Sciatic nerve (tissue), 2 donors: ENCODE data around the gene RUNX2. TPM values are rescaled to one million over a fixed set of nuclear protein-coding genes. Genes with fewer than 3 reads are reported as not detected.
A peak's percentile ranks its signal among the peaks of the same experiment; 100 is the strongest.

ENCODE experiments used
- ATAC-seq: fragments of 200-7000 bp; cut with Tn5 transposase; one replicate; pipeline ENCODE4 v1.9.1; 2020; ENCODE audit warnings: mild to moderate bottlenecking, moderate library complexity
- DNase-seq: peaks from one replicate; pipeline ENCODE4 v3.0.0-alpha.2; 2020; ENCODE audit warnings: low spot score
- intact Hi-C: fragments of 100-400 bp; cut with DNase I; formaldehyde crosslinking; loops from one replicate; pipeline ENCODE4 v1.14.2; 2022
- total RNA-seq: library from RNA; stranded (reverse); fragmentation: NEBNext Ultra II Directional; extraction: Animal tissue kit (Norgen Biotek cat#: 25700); gene quantifications from one replicate; pipeline ENCODE4 v1.2.1, GENCODE V29; 2021
- donor health status: DM: no; HTN: no; CAD: no.
- donor health status: DM: no; HTN: no; CAD: no.

Gene RUNX2
- total RNA-seq, 1 donor from 2014 or later = 18.0 TPM

DNA sequence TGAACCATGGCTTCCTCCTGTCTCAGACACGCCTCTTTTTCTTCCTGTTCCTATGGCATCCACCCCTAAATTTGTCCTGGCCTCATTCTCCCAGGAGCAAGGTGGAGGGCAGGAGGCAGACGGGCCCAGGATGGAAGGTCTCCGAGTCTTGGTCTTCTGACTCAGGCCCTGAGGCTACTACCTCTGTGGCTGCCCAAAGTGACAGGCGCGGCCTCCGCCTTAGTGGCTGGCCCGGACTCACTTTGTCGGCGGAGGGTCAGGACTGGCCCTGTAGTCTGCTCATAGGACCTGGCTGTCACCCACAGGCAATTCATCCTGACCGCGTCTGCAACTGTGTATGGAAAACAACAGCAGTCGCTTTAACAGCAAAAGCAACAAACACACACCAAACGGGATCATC lies 312.7 kb downstream of the RUNX2 start:
- DNase-seq = no peak
- no peak for ATAC-seq
- intact Hi-C loops = no loop called here

DNA sequence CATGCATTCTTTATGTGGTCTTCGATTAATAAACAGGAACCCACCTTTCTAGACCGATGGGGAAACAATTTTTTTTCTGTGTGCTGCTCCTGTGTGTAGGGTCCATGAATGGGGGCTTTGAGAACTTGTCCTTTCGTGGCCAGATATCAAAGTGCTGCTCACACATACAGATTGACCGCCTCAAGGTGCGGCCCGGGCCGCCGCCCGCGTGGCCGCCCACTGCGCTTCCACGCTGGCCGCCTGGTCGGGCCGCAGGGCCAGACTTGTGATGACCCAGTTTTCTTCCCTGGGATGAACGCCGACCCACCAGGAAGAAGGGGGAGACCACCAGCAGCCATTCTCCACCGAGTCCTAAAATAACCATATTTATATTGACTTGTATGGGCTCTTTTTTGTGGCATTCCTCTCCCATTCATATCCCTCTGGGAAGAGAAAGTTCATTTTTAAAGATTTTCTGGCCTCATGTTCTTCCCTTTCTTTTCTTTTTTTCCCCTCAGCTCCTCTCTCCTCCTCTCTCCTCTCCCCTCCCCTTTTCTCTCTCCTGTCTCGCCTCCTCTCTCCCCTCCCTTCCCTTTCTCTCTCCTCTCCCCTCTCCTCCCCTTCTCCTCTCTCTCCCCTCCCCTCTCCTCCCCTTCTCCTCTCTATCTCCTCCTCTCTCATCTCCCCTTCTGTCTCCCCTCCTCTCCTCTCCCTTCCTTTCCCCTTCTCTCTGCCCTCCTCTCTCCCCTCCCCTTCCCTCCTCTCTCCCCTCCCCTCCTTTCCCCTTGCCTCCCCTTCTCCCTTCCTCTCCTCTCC lies 314.4 kb downstream of the RUNX2 start:
- intact Hi-C loops = no loop called here
- ATAC-seq = no peak
- DNase-seq = no peak

DNA sequence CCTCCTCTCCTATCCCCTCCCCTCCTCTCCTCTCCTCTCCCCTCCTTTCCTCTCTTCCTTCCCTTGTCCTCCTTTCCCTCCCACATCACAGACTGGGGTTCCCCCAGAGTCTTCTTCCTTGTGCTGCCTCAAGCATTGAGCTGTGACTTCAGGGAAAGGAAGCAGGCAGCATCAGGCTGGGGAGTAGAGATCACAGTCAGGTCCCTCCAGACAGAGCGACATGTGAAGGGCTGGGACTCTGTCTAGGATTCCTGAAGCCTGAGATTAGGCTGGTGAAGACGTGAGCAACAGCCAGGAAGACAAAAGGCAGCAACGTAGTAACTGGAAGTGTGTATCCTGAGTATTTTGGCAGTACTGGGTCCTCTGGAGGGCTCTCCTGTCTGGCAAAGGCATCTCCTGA lies 315.0 kb downstream of the RUNX2 start:
- DNase-seq = no peak
- ATAC-seq = no peak
- intact Hi-C loops = no loop called here

DNA sequence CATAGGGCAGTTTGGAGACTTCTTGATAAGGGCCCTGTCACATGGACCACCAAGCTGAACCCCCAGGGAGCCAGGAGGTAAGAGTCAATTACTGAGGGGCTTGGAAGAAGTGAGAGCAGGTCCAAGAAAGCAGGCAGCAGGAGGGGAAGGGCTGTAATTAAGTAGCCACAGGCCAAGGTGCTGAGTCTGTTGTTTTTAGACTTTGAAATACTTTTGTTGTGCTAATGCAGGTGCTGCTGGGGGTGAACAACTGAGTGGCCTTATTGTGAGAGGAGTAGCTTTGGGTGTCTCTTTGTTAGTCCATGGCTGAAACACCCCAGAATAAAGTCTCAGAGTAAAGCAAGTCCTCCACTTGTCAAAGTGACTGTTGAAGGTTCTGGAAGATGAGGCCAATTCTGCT lies 316.6 kb downstream of the RUNX2 start:
- DNase-seq (no peak), ATAC-seq (no peak)
- intact Hi-C loops = no loop called here

DNA sequence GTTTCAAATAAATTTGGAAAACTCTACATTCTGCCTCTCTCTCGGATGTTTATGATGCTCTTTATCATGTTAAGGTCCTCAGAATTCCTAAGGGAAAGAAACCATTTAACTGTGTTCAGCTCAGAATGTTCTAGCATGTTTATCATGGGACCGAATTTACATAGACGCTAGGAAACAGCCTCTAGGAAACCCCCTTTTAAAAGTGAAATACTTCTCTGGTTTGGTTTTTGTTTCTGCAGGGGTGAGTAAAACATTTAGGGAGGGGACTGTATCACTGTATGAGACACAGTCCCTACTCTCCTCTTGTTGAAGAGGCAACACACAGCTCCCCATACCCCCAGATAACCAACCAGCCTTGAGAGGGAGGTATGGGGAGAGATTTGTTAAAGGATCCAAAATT lies 317.2 kb downstream of the RUNX2 start:
- intact Hi-C loops = no loop called here
- DNase-seq = no peak
- ATAC-seq = no peak

DNA sequence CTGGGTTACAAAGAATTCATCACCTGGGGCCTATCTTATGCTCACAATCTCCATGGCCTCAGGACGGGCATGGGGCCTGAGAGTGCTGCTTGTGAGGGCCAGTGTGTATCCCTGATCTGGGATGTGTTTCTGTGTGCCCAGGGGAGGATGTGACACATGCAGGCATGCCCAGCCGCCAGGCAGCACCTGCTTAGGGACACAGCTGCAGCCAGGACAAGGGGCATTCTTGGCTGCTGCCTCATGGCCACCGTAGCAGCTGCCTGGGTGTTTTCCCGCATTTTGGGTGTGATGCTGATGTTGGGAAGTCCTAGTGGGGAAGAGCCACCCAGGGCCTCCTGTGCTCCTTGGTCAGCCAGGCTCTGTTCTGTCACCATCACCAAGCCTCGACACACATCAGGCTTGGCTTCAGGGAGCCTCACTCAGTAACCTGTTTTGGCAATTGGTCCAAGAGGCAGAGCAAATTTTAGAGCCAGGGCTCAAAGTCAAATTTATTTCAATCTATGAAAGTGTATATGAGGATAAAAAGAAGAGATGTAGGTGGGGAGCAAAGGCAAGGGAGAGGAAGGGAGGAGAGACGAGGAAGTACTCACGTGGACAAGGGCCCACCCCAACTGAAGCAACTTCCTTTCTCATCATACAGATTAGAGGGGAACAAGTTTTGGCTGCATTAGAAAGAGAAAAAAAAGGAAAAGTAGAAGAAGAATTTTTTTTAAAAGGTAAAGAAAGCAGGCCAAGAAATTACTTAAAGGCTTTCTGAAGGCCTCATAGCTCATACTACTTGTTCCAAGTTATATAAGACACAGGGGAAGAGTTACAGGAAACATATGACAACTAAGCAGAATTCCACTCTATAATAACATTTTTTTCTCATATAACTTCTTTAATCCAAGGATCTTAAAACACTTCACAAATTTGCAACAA lies 319.5 kb downstream of the RUNX2 start:
- intact Hi-C loops = no loop called here
- peak; percentile 24 for ATAC-seq
- DNase-seq = no peak

DNA sequence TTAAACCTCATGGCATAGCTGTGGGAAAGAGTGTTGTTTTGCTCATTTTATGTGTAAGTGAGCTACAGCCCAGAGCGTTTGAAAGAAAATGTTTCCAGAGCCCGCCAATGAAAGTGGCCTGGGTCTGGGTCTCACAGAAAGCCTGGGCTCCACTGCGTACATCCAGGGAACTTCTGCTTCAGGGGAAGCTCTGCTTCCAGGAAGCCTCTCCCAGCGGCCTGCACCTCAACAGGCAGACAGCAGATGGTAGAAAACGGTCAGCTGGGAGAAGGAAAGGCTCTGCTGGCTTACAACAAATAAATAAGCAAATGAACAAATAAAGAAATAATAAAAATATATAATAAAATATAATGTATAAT lies 320.1 kb downstream of the RUNX2 start:
- DNase-seq (no peak), ATAC-seq (no peak)
- intact Hi-C loops = no loop called here

DNA sequence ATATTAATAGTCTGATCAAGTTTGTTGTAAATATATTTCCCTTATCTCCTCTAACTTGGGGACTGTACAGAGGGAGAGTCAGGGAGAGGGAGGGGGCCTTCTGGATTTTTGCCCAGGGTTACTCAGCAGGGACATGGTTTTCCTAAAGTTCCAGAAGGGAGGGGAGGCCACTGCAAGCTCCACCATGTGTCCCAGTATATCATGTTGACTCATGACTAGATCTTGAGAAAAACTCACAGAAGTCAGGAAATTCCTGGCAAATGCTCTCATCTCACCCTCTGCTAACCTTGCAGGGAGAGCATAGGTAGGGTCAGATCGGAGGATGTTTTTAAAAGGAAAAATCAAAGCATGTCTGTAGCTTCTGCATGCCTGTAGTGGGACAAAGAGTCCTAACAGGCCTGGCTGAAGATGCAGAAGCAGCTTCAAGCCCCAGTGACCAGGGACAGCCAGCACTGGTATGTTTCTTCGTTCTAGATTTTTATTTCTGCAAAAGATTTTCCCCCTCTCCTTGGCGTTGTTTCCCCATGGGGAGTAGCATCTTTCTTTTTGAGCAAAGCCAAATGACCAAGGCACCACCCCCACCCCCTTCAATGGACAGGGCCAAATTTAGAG lies 322.5 kb downstream of the RUNX2 start:
- ATAC-seq (no peak), DNase-seq (no peak)
- intact Hi-C loops = no loop called here

DNA sequence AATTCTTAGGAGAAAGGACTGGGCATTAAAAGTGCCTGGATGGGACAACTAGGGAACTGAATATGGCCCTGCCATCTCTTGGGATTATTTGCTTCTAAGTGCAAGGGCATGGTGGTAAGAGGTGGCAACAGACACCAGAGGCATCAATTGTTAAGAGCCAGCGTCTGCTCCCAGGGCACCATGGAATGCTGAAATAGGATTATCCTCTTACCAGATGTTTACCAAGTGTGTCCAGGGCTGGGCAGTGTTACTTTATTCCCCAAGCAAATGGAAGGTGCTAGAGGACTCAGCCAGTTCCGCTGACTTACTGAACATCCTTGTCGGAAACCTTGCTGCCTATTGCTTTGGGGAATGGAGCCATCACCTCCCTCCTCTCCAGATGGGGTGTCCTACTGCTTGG lies 323.2 kb downstream of the RUNX2 start:
- ATAC-seq = no peak
- intact Hi-C loops = no loop called here
- no peak for DNase-seq

DNA sequence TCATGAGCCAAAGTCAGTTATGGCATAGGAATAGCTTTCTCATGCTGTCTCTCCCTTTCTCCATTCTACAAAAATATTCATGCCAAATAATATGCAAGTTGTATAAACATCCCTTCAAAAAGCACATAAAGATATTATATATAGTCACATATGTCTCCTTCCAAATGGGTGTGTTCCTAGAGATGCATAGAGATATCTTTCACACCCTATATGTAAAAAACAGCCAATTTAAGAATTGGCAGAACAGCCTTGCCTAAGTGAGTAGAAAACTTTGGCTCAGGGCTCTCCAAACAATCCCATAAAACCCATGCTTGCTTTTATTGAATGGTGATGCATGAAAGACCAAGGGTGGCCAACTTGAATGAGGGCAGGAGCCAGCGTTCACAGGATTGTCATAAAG lies 324.3 kb downstream of the RUNX2 start:
- ATAC-seq (no peak), DNase-seq (no peak)
- intact Hi-C loops = no loop called here

DNA sequence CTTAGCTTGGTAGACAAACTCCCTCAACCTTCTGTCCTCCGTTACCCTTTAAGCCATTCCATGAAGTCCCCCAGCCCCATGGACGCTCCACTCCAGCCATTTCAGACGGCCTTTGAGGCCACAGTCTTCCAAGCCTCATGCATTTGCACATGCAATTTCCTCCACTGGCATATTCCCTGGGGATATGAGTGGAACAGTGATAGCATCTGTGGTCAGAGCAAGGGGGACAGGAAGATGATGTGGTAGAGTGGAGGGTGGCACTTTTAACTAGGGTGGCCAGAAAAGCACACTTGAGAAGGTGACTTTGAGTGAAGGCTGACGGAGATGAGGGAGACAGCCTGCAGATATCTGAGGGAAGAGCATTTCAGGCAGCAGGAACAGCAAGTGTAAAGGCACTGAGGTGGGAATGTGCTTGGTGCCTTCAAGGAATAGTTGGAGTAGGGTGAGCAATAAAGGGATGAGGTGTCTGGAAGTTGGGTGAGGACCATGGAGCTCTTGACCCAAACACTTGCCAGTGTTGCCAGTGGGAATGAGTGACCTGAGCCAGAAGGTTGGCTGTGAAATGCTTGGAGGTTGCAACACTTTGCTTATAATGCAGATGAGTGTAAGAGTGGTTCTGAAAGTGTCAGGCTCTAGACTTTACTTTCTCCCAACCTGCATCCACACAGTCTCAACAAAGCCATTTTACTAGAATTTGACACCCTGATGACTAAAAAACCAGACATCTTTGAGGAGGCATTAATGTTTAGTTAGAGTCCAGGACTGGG lies 325.2 kb downstream of the RUNX2 start:
- DNase-seq (no peak), ATAC-seq (no peak)
- intact Hi-C loops = no loop called here

DNA sequence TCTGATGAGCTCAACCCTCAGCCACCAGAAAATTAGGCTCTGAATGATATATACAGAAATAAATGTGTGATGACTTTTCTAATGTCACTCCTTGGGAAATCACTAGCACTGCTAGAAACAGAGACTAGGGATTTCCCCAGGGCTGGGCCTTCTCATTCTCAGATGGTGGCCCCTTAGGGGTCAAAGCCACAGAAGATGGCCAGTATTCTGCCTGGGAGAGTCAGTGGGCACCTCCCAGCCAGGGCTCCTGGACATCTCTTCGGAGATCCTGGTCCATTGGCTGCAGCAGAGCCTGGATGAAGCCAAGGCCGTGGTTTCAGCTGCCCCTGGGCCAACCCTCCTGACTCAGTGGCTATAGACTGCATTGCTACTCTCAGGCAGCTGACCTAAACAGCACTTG lies 326.5 kb downstream of the RUNX2 start:
- intact Hi-C loops = no loop called here
- DNase-seq = no peak
- no peak for ATAC-seq

DNA sequence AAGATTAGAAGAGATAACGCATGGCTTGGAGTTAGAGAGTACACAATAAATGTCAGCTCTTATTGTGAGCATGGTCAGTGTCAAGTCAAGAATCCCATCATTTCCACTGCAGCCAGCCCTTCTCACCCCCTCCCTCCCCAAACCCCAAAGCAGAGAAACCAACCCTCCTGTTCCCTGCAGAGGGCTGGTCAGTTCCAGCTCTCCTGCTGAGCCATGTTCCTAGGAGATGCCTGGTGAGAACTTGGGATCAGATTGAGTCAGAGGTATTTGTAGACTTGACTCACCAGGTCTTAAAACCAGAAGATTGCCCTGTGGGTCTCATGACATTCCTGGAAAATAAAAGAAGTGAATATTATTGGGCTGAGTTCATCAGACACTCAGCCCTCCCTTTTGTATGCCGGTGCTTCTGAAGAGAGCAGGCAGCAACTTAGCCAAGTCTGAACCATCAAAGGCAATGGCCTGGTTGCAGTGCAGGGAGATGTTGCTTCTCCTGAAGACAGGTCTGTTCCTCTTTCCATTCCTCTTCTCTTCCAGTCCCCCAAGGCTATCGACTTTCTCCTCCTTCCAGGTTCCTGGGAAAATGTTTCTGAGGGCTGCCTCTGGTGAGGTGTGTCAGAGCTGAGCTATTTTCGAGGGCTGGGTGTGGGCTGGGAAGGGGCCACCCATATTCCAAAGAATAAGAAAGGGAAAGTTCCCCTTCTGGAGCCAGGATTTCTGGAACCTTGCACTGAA lies 327.8 kb downstream of the RUNX2 start:
- intact Hi-C loops = no loop called here
- DNase-seq = no peak
- ATAC-seq = no peak

DNA sequence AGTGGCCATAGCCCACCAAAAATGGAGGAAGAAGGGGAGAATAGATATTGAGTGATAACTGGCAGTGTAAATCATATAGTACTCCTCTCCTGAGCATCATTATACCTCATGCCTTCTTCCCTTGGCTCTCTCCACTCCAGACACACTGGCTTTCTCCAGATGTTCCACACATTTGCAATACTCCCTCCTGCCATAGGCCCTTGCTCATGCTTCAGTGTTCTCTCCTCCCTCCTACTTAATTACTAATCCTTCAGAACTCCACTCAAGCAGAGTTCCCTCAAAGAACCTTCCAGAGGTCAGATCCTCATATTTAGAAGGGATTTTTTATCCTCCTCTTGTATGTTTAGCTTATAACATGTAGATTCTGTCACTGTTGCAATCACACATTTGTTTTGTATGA lies 329.1 kb downstream of the RUNX2 start:
- intact Hi-C loops = no loop called here
- DNase-seq (no peak), ATAC-seq (no peak)

DNA sequence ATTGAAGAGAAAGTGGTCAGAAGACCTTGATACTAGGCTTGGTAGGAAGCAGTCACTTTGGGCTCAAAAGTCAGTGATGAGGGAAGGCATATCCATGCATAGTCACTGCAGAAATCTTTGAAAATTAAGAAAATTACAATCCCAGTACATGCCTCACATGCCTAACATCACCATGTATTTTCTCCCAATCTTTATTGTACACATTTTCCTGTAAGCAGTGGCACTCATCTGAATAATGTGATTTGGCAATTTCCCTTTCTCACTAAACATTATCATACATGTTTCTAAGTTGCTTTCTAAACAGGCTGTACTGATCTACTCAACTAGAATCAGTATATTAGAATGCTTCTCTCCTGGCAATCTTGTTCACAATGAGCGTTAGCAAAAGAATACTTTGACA lies 330.3 kb downstream of the RUNX2 start:
- DNase-seq (no peak), ATAC-seq (no peak)
- intact Hi-C loops = no loop called here

DNA sequence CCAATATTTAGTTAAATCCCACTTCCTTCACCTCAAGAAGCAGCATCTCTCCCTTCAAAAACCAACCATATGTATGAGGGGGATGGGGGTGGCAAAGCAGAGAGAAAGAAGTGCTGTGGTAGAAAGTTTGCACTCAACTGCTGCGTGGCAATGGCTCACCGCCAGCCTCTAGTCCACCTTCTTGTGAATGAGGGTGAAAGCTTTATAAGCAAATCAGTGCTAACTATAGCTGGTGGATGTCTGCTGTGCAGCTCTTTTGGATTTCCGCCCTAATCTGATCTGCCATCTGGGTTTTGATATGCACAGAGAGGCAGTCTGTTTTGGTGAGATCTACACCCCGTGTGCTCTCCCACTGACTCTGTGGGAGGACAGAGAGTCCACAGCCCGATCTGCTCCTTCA lies 330.8 kb downstream of the RUNX2 start:
- ATAC-seq (no peak), DNase-seq (no peak)
- intact Hi-C loops = no loop called here

DNA sequence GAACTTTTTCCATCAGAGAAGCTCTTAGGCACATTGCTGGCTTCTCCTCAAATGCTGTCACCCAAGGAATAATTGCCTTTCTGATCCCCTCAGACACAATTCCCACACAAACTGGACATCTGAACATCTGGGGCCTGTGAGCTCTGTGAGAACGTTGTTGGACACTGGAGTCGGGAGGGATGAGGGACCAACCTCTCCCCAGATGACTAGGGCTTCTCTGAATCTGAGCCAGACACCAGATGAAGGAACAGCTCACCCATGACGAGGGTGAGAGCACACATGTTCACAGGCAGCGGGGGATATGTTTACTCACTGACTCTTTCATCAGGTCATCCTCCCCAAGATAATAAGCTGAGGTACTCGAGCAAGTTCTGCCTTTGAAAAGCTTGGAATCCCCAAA lies 333.5 kb downstream of the RUNX2 start:
- no peak for ATAC-seq
- intact Hi-C loops = no loop called here
- DNase-seq = no peak

DNA sequence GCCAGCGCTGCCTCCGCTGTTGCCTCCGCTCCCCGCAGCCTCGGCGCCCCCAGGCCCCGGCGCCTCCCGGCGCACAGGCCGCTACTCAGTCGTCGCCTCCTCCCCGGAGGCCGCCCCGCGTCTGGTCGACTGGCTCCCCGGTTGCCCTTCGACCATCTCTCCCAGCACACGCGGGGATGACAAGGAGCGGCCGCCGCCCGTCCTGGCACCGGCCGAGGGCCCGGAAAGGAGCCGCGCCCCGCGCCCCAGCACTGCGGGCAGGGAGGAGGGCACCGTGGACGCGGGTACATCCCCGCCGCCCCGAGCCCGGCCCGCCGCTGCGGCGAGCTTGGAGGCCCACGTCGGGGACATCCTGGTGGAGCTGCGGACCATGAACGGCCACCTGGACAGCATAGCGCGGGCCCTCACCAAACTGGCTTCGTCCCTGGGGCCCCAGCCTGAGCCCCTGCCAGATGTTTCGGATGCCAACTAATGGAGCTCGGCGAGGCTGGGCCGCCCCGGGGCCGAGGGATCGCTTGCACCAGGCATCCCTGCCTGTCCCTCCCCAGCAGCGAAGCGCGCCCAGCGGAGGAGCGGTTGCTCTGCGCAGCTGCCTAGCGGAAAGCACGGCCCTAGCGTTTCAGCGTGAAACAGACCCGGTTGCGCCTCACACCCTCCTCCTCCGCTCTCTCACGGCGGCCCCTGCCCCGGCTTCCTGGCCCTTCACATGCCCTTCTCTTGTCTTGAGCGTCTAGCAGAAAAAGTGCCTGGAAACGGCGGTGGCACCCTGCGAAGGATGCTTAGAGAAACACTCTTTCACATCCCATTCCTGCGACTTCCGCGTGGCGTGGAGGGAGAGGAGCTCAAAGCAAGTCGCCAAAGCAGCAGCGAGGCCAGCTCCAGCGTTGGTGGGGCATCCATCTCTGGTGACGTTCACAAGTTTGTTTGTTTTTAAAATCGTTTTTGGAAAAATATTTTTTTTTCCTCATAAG lies 335.4 kb downstream of the RUNX2 start:
- ATAC-seq (peak; percentile 50), DNase-seq (no peak)
- intact Hi-C loops = no loop called here
